HG03159 (cell line): ENCODE data around the gene FAM193A.

ENCODE experiments used
- ATAC-seq: cut with Tn5 transposase; IDR thresholded peaks from one replicate; pipeline ENCODE4 v1.9.1; 2021; ENCODE audit warnings: mild to moderate bottlenecking, moderate library complexity; ENCODE audit not compliant: unreplicated experiment

FAM193A gene

GRCh38 chr4:2686379-2687265, 150.2 kb downstream of the FAM193A start:
- ATAC-seq: no peak

- no peak for ATAC-seq
Measured at GRCh38 chr4:2688281-2688680, 151.8 kb downstream of the FAM193A start.

GRCh38 chr4:2688697-2689096, 152.2 kb downstream of the FAM193A start:
- ATAC-seq: no peak

- no peak for ATAC-seq
Measured at GRCh38 chr4:2689114-2689513, 152.7 kb downstream of the FAM193A start.

GRCh38 chr4:2689825-2690700, 153.6 kb downstream of the FAM193A start:
- ATAC-seq: peak; percentile 55

- ATAC-seq: no peak
Measured at GRCh38 chr4:2691313-2691712, 154.9 kb downstream of the FAM193A start.

GRCh38 chr4:2691952-2692435, 155.5 kb downstream of the FAM193A start:
- ATAC-seq: no peak

- ATAC-seq: no peak
Measured at GRCh38 chr4:2694691-2695090, 158.2 kb downstream of the FAM193A start.

GRCh38 chr4:2695346-2696060, 159.1 kb downstream of the FAM193A start:
- ATAC-seq: no peak

- peak; percentile 94 for ATAC-seq
Measured at GRCh38 chr4:2696423-2696822, 160.0 kb downstream of the FAM193A start.

- ATAC-seq: no peak
Measured at GRCh38 chr4:2697995-2698414, 161.6 kb downstream of the FAM193A start.

GRCh38 chr4:2698504-2698903, 162.1 kb downstream of the FAM193A start:
- no peak for ATAC-seq

GRCh38 chr4:2698951-2699505, 162.6 kb downstream of the FAM193A start:
- ATAC-seq: no peak

GRCh38 chr4:2699534-2699933, 163.1 kb downstream of the FAM193A start:
- ATAC-seq: no peak

- ATAC-seq: no peak
Measured at GRCh38 chr4:2700031-2700430, 163.6 kb downstream of the FAM193A start.

GRCh38 chr4:2702361-2702760, 165.9 kb downstream of the FAM193A start:
- ATAC-seq: no peak

GRCh38 chr4:2702770-2703169, 166.3 kb downstream of the FAM193A start:
- ATAC-seq: no peak

- ATAC-seq: no peak
Measured at GRCh38 chr4:2712261-2712842, 175.9 kb downstream of the FAM193A start.

- ATAC-seq: no peak
Measured at GRCh38 chr4:2713337-2713736, 176.9 kb downstream of the FAM193A start.

- no peak for ATAC-seq
Measured at GRCh38 chr4:2714061-2714770, 177.8 kb downstream of the FAM193A start.
